ENCODE results near the gene ARHGAP42.

GRCh38 chr11:100801225-100801999 lies 114.3 kb downstream of the ARHGAP42 start:
- TF ChIP-seq CTCF (optimal IDR thresholded peaks at IDR 0.05 in 1 of 3, IDR thresholded peaks at IDR 0.05 in 1 of 3, conservative IDR thresholded peaks at IDR 0.05 in 1 of 3; ENCODE audit: extremely low read depth in 1 of 3, insufficient read depth in 2 of 3, low read length in 3 of 3) (no peak), EZH2 (IDR thresholded peaks at IDR 0.05; ENCODE audit: low read length) (no peak)
